K562 (cell line): ENCODE data around the gene BANK1. TPM values are rescaled to one million over a fixed set of nuclear protein-coding genes. Genes with fewer than 3 reads are reported as not detected.

Source experiments
- ATAC-seq: fragments of 200-7000 bp; cut with Tn5 transposase; 3 replicates; pipeline ENCODE4 v1.9.1; 2020; ENCODE audit warnings: moderate library complexity
- BruUV-seq: library from RNA; stranded (reverse); fragments of 400-500 nt; replicated peaks from 2 replicates; lab custom pipeline; 2021; lab: Mats Ljungman, UMichigan
- CTCF ChIA-PET: fragments of 300-600 bp; formaldehyde crosslinking; extraction: SDS; loops from one replicate; lab custom pipeline; 2021; ENCODE audit warnings: low intra/inter-chr PET ratio; lab: Yijun Ruan, JAX
- POLR2A ChIA-PET: fragments of 300-600, 350-650 bp; sonication (Branson Sonifier 250); formaldehyde crosslinking; extraction: SDS; loops from one replicate; lab custom pipeline; 2021; ENCODE audit warnings: antibody characterized with exemption, inconsistent platforms; lab: Yijun Ruan, JAX
- DNase-seq, 4 experiments: peaks; one replicate each; pipeline versions ENCODE4 v3.0.0 to v3.0.0-alpha.2; 2011 to 2018; ENCODE audit warnings: low spot score in 3 of 4, mixed read lengths in 3 of 4; ENCODE audit errors: extremely low read depth in 1 of 4
- FAIRE-seq: peaks from 2 replicates; lab custom pipeline; 2011; peaks lifted over from hg19 to GRCh38; lab: Jason Lieb, UNC
- H2AFZ ChIP-seq: 2 replicates; pipeline ENCODE4 v1.6.0; 2011; ENCODE audit warnings: low read depth, low read length, control low read depth, inconsistent platforms
- H3K27ac ChIP-seq: fragments of 200-600 bp; 3 replicates; pipeline ENCODE4 v1.8.0; 2011; ENCODE audit warnings: low read depth, mild to moderate bottlenecking, control low read depth, inconsistent platforms, low read length, moderate library complexity, mixed read lengths; ENCODE audit errors: extremely low read depth
- H3K27me3 ChIP-seq, 2 experiments: fragments of 300-600 bp in 1 of 2; 2 replicates in 1 of 2; 3 replicates in 1 of 2; pipeline versions ENCODE4 v1.6.0 to v1.8.0; 2011; ENCODE audit warnings: inconsistent platforms in 2 of 2, low read length in 2 of 2, mild to moderate bottlenecking in 1 of 2, mixed read lengths in 1 of 2, moderate library complexity in 1 of 2; ENCODE audit not compliant: control insufficient read depth in 2 of 2, insufficient read depth in 2 of 2
- H3K36me3 ChIP-seq: fragments of 300-600 bp; 3 replicates; pipeline ENCODE4 v1.8.0; 2011; ENCODE audit warnings: mild to moderate bottlenecking, low read length, inconsistent platforms; ENCODE audit not compliant: control insufficient read depth, insufficient read depth
- H3K4me1 ChIP-seq, 2 experiments: fragments of 200-600 bp in 1 of 2; replicated peaks in 1 of 2; 2 replicates in 1 of 2; 3 replicates in 1 of 2; pipeline versions ENCODE4 v1.5.1 to v1.8.0; 2011; ENCODE audit warnings: inconsistent platforms in 2 of 2, low read length in 2 of 2, mild to moderate bottlenecking in 1 of 2, mixed read lengths in 1 of 2, moderate library complexity in 1 of 2; ENCODE audit not compliant: control insufficient read depth in 2 of 2, insufficient read depth in 2 of 2
- H3K4me2 ChIP-seq: 2 replicates; pipeline ENCODE4 v1.6.1; 2011; ENCODE audit warnings: low read length, control low read depth, inconsistent platforms, mixed read lengths; ENCODE audit not compliant: insufficient read depth
- H3K4me3 ChIP-seq: fragments of 200-600 bp; sonication (generic), shearing (Covaris generic); 2 replicates; pipeline ENCODE4 v1.5.1; 2016; ENCODE audit warnings: control low read depth, inconsistent platforms
- H3K79me2 ChIP-seq: fragments of 200-600 bp; 3 replicates; pipeline ENCODE4 v1.8.0; 2011; ENCODE audit warnings: low read length, inconsistent platforms; ENCODE audit not compliant: control insufficient read depth, insufficient read depth
- H3K9ac ChIP-seq, 2 experiments: 2 replicates each; pipeline versions ENCODE4 v1.6.0 to v1.6.1; 2011; ENCODE audit warnings: low read depth in 2 of 2, low read length in 2 of 2, control low read depth in 1 of 2, inconsistent platforms in 1 of 2, mild to moderate bottlenecking in 1 of 2, mixed read lengths in 1 of 2; ENCODE audit not compliant: insufficient read depth in 1 of 2
- H3K9me1 ChIP-seq: one replicate; pipeline ENCODE4 v1.6.0; 2011; ENCODE audit warnings: inconsistent platforms, mild to moderate bottlenecking, low read length, moderate library complexity; ENCODE audit not compliant: control insufficient read depth, insufficient read depth
- H3K9me3 ChIP-seq: replicated peaks from 2 replicates; pipeline ENCODE4 v1.5.1; 2011; ENCODE audit warnings: low read depth, low read length, inconsistent platforms; ENCODE audit not compliant: control insufficient read depth, insufficient read depth
- H4K20me1 ChIP-seq: replicated peaks from 2 replicates; pipeline ENCODE4 v1.6.1; 2011; ENCODE audit warnings: low read length, inconsistent platforms, mixed read lengths; ENCODE audit not compliant: control insufficient read depth, insufficient read depth
- ARID3A ChIP-seq: IDR thresholded peaks from 2 replicates; pipeline ENCODE4 v1.6.1; 2012; ENCODE audit warnings: low read depth, low read length, improper control_type of control experiment, borderline replicate concordance
- DMBX1 ChIP-seq: fragments of 250-450 bp; sonication (Bioruptor Pico); IDR thresholded peaks from 2 replicates; pipeline ENCODE4 v1.8.0; 2022; ENCODE audit warnings: inconsistent platforms, mild to moderate bottlenecking, moderate library complexity, borderline replicate concordance
- EZH2 ChIP-seq: IDR thresholded peaks from 2 replicates; pipeline ENCODE4 v1.6.1; 2012; ENCODE audit warnings: low read depth, mild to moderate bottlenecking, inconsistent platforms, low read length, borderline replicate concordance
- FOXP4 ChIP-seq: sonication (generic); formaldehyde crosslinking; IDR thresholded peaks from 2 replicates; pipeline ENCODE4 v1.8.0; 2022; ENCODE audit warnings: mild to moderate bottlenecking, missing genetic modification reagents, borderline replicate concordance
- MTF1 ChIP-seq: fragments of 250-450 bp; sonication (Bioruptor Pico); IDR thresholded peaks from 2 replicates; pipeline ENCODE4 v1.9.0; 2021; ENCODE audit warnings: moderate library complexity, mild to moderate bottlenecking, inconsistent platforms, borderline replicate concordance
- RFX5 ChIP-seq: IDR thresholded peaks from 2 replicates; pipeline ENCODE4 v1.6.1; 2011; ENCODE audit warnings: low read depth, mild to moderate bottlenecking, improper control_type of control experiment, low read length
- SIX5 ChIP-seq, 2 experiments: IDR thresholded peaks; 2 replicates each; pipeline ENCODE4 v1.6.1; 2011; ENCODE audit warnings: low read length in 2 of 2, borderline replicate concordance in 1 of 2, low read depth in 1 of 2, mild to moderate bottlenecking in 1 of 2, moderate library complexity in 1 of 2; ENCODE audit not compliant: insufficient read depth in 1 of 2
- SP1 ChIP-seq: sonication (generic); formaldehyde crosslinking; IDR thresholded peaks from 2 replicates; pipeline ENCODE4 v1.8.1; 2022; ENCODE audit warnings: mild to moderate bottlenecking, missing genetic modification reagents
- ZNF239 ChIP-seq: fragments of 250-450 bp; sonication (Bioruptor Pico); IDR thresholded peaks from 2 replicates; pipeline ENCODE4 v1.4.0; 2020; ENCODE audit warnings: mild to moderate bottlenecking
- ZNF431 ChIP-seq: sonication (generic); formaldehyde crosslinking; IDR thresholded peaks from 2 replicates; pipeline ENCODE4 v1.8.0; 2022; ENCODE audit warnings: mild to moderate bottlenecking, missing genetic modification reagents
- ZNF717 ChIP-seq: fragments of 250-450 bp; sonication (Bioruptor Pico); IDR thresholded peaks from 2 replicates; pipeline ENCODE4 v1.5.0; 2021
- WGBS: fragments of 100-300 bp; shearing (Covaris generic); methylation state at CpG from one replicate; pipeline ENCODE4 v1.1.6; 2016; ENCODE audit warnings: low coverage, mixed read lengths; ENCODE audit not compliant: insufficient coverage; ENCODE audit errors: missing lambda C conversion rate; 5-methylcytosine and 5-hydroxymethylcytosine counted together
- in situ Hi-C: fragments of 300-500 bp; cut with MboI; formaldehyde crosslinking; loops from 4 replicates; pipeline ENCODE4 v1.15.0; 2018; ENCODE audit warnings: inconsistent platforms, mixed read lengths
- intact Hi-C: fragments of 100-400 bp; cut with micrococcal nuclease; formaldehyde crosslinking; loops from 2 replicates; pipeline ENCODE4 v1.14.2; 2022
- polyA plus RNA-seq, 8 experiments: library from polyadenylated mRNA; depleted of rRNA in 4 of 8; stranded (reverse) in 5 of 8; unstranded in 3 of 8; fragments of >200 nt; fragmentation: Nextera tagmentation in 2 of 8; fragmentation: Illumina TruSeq in 1 of 8; extraction: Ambion mirVana in 2 of 8; extraction: Trizol in 1 of 8; gene quantifications; 2 replicates each; pipeline versions ENCODE4 v1.2.1 to v1.2.3, GENCODE V29; 2011 to 2014; ENCODE audit warnings: inconsistent platforms in 1 of 8, missing spikeins in 1 of 8
- total RNA-seq, 7 experiments: library from RNA; depleted of rRNA in 6 of 7; stranded (reverse); fragments of >200 nt in 6 of 7; fragmentation: Illumina TruSeq in 2 of 7; extraction: Trizol in 2 of 7; gene quantifications; 2 replicates each; pipeline versions ENCODE4 v1.2.1 to v1.2.3, GENCODE V29; 2011 to 2021; ENCODE audit warnings: low replicate concordance in 1 of 7

Gene BANK1
- total and polyA plus RNA-seq, 9 of the 15 experiments (the other 6 are each of a cell fraction or from before 2014, with no cell fraction given), result not detected

- TF ChIP-seq FOXP4 (CRISPR knock-in tag), result no peak
- TF ChIP-seq SP1, result no peak
- no peak for TF ChIP-seq ARID3A
- TF ChIP-seq DMBX1 (CRISPR knock-in tag), result no peak
- no peak for TF ChIP-seq EZH2
- no peak for TF ChIP-seq RFX5
Observed at GRCh38 chr4:101919373-101919977, 128.9 kb downstream of the BANK1 start (continued).

GRCh38 chr4:101921370-101921769 is 130.8 kb downstream of the BANK1 start:
- Histone ChIP-seq H3K36me3 (no peaks in the 10 kb centered on the region), H3K4me2 (no peak overlapping the region)
- FAIRE-seq, result no peak
- no peak for DNase-seq
- no peak for TF ChIP-seq ZNF717 (CRISPR knock-in tag)
- TF ChIP-seq ZNF431 (CRISPR knock-in tag), result no peak
- no peak for TF ChIP-seq SIX5 (IDR thresholded peaks at IDR 0.05; ENCODE audit: borderline replicate concordance in 1 of 2, insufficient read depth in 1 of 2, low read depth in 1 of 2, low read length in 2 of 2)
- TF ChIP-seq MTF1, result no peak
- no peak for TF ChIP-seq ZNF239 (CRISPR knock-in tag)
- TF ChIP-seq, all 486 proteins: peak for 0
- ChIA-PET POLR2A (no interaction called here), CTCF (no interaction called here)
- Histone ChIP-seq H3K27ac (no peak overlapping the region), H3K9me3 (no peaks in the 10 kb centered on the region), H4K20me1 (no peaks in the 10 kb centered on the region), H3K79me2 (no peaks in the 10 kb centered on the region), H3K4me3 (no peak overlapping the region), H3K27me3 (no peaks in the 10 kb centered on the region), H3K9me1 (no peaks in the 10 kb centered on the region), H2AFZ (no peak overlapping the region), H3K9ac (no peak overlapping the region), H3K4me1 (no peaks in the 10 kb centered on the region)
- intact Hi-C loops (no loop called here), in situ Hi-C loops (no loop called here)
- ATAC-seq, result no peak
- BruUV-seq, result no TSS peak
- WGBS, result 0% methylated on average over 3 of the region's 3 CpGs
